ENCODE results near the gene UVSSA. TPM values are rescaled to one million over a fixed set of nuclear protein-coding genes. Genes with fewer than 3 reads are reported as not detected.
"Not testable (repeated sequence)": the region's sequence is repeated elsewhere in the genome, so short reads cannot be mapped to it uniquely, and the experiment has no call there.

The UVSSA gene
- total RNA-seq, 1 experiment from 2014 or later: 2.5 TPM

DNA sequence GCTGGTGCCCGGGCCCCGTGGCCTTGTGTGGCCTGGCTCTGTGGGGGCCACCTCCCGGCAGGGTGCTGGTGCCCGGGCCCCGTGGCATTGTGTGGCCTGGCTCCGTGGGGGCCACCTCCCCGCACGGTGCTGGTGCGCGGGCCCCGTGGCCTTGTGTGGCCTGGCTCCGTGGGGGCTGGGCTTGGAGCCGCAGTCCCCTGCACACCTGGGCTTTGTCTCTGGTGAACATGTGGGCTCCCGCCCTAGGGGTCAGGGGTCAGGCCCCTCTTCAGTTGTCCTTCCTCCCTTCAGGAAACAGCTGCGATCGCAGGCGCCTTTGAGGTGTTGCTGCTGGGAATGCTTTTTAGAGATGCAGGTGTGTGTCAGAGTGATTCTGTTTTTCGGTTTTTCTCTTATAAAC, 17.2 kb downstream of the UVSSA start:
- DNase-seq (ENCODE audit: low spot score): no peak

DNA sequence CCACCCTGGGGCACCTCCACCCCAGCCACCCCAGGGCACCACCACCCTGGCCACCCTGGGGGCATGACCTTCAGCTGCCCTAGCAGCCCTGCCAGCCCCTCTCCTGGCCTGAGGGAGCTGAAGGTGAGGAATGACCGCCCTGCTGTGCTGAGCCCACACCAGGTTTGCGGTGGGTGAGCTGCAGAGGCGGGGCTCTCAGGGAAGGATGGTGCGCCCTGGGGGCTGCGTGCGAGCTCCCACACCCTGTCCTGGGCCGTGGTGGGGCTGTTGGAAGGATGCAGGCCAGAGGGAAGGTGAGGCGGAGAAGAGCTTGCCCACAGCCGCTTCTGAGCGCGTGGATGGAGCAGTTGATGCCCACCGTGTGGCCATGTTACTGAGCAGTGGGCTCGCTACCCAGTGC, 17.7 kb downstream of the UVSSA start:
- no peak for DNase-seq (ENCODE audit: low spot score)

DNA sequence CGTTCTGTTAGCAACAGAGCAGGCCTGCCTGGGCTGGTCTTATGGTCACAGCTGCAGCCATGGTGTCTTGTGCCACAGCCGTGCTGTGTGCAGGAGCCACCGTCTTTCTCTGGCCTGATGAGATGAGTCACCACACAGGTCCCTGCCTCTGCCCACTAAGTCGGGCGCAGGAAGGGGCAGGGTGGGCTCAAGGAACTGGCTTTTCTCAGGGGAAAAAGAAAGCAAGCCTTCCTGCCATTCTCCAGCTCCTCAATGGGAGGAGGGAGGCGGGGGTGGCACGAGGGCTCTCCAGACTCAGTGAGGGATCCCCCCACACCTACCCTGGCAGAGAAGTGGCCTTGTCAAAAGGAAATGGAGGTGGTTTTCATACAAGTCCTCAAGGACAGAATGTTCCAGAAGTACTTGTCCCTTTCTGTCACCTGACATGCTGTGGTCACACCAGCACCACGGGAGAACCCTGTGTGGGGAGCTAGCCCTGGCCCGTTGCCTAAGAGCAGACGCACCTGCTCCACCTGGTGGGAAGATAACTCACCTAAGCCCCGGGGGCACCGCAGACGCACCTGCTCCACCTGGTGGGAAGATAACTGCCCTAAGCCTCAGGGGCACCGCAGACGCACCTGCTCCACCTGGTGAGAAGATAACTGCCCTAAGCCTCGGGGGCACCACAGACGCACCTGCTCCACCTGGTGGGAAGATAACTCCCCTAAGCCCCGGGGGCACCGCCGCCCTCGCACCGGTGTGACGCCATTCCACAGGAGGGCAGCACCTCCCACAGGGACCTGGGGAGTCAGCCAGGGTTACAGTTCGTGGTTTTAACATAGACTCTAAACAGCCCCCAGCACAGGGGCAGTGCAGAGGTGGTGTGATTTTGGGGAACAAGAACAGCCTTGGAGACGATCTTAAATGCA, 18.5 kb downstream of the UVSSA start:
- DNase-seq (ENCODE audit: low spot score): no peak

DNA sequence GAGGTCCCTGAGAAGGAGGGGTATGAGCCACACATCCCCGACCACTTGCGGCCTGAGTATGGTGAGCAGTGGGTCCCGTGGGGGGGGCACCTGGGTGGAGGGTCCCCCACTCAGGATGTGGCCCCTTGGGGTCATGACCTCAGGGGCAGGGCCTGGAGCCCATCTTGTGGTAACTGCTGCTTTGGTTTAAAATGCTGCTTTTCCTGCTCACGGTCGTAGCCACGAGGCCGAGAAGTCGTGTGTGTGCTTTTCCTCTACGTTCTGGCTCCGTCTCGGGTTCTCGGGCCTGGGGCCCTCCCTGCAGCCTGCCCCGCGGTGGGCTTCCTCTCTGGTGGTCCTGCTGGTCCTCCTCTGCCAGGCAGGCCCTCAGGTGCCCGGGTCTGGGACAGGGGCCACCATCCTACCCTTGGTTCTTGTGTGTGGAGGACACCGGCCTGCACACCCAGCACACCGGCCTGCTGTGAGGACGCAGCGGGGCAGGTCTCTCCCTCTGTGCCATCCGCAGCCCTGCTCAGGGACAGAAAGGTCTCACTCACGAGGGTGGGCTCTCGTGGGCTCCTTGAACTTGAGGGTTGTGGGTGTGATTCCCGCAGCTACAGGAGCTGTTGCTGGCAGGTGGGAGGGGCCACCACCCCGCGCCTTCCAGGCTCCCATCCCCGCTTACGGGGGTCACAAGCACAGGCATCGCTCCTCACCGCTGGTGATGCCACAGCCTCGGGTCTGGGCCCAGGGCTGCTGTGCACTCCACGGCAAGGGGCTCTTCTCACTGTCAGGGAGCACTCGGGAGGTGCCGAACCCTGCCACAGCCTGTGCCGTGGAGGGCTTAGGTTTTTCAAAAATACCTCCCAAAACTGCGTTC, 19.6 kb downstream of the UVSSA start:
- no peak for DNase-seq (ENCODE audit: low spot score)

DNA sequence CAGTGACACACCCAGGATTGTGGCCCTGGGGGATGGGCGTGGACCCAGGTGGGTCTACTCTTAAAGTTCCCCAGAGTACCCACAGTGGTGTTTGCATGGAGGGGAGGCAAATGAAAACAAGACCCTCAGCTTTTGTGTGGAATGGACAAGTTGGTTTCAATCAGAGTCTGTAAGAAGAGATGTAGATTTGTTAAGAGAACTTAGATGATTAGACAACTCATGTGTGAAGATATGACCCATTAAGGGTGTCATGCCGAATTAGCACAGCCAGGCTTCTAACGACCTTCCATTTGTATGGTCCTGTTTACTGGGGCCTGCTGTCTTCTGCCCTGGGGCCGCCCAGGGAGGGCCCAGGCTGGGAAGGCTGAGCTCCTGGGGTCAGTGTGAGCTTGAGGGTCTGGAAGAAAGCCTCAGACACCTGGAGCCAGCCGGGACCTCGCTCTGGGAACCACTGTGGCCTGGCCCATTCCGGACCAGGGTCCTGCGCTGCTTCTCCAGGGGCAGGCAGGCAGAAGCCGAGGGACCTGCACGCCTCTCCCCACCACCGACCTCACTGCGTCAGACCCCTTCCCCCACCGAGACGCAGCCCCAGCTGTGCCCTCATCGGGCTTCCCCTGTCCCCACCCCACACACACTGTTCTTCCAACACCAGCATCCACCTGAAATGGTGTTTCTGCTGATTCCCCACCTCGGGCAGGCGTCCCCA, 20.4 kb downstream of the UVSSA start:
- no peak for DNase-seq (ENCODE audit: low spot score)

DNA sequence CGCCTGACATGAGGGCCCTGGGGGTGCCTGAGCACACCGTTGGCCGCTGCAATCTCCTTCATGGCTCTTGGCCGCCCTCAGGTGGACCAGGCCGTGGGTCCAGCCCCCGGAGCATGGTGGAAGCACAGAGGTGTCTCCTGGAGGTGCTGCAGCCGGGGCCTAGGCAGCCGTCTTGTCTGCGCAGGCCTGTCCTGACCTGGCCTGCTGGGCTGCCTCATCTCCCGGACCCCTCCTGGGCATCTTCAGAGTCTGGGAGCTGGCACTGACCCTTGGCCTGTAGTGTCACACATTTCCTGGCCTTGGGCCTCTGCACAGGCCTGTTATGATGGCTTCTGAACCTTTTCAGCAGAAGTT, 20.9 kb downstream of the UVSSA start:
- DNase-seq (ENCODE audit: low spot score): no peak

DNA sequence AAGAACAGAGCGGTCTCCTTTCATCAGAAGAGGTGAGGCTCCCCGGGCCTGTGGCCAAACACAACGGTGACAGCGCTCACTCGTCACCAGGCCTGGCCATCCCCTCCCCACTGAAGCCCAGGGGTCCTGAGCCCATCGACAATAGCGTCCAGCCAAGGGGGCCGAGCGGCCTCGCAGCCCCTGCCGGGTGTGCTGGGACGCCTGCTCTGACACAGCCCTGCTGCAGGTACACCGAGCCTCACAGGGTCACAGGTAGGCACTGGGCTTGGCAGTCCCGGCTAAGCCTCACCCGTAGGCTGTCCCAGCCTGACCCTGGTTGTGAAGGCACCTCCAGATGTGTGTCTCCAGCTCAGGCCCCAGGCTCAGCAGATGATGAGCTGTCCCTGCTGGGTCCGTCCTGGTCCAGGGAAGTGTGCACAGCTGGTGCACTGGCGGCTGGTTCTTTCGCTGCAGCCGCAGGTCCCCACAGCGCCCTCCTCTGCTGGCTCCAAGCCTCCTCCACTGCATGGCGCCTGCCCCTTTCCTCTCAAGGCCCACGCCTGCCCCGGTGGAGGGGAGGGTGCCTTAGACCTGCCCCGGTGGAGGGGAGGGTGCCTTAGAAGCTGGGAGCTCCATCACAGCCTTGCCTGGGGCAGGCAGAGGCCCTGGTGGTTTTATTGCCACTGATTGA, 21.5 kb downstream of the UVSSA start:
- DNase-seq (ENCODE audit: low spot score): no peak

DNA sequence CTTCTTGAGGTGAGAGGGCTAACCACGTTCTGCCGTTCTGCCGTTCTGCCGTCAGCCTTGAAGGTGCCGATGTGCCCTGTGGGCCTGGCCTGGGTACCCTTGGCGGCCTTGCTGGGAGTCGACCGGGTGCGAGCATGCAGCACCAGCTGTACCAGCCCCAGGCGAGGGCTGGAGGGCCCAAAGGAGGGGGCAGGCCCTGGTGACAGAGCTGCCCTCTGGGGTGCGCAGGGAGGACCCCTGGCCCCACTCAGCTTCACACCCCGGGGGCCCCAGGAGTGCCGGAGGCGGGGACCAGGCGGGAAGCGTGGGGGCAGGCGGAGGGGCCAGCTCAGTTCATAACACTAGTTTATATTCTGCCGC, 22.1 kb downstream of the UVSSA start:
- DNase-seq (ENCODE audit: low spot score): no peak

DNA sequence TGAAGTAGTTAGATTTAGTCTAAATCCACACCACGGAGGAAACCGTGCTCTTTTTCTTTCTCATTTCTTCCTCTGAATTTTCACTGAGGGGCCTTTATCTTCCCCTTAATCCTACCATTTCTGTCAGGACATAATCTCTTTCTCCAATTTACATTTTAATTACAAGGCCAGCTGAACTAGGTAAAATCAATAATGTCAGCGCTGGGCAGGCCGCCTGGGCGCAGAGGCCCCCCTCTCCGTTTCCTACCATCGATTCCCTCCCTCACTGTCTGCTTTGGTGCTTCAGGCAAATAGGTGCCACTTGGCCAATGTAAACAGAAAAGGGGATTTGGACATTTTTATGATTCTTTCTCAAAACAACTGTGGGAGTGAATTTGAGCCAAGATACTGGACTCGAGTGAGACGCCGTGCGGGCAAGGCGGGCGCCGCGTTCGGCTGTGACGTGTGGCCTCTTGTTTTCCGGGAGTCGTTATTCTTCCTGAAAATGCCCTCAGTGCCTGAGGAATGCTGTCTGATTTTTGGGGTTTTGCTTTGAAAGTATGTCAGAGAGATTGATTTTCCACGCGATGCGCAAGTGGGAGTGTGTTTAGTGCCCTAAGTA, 22.6 kb downstream of the UVSSA start:
- no peak for DNase-seq (ENCODE audit: low spot score)

DNA sequence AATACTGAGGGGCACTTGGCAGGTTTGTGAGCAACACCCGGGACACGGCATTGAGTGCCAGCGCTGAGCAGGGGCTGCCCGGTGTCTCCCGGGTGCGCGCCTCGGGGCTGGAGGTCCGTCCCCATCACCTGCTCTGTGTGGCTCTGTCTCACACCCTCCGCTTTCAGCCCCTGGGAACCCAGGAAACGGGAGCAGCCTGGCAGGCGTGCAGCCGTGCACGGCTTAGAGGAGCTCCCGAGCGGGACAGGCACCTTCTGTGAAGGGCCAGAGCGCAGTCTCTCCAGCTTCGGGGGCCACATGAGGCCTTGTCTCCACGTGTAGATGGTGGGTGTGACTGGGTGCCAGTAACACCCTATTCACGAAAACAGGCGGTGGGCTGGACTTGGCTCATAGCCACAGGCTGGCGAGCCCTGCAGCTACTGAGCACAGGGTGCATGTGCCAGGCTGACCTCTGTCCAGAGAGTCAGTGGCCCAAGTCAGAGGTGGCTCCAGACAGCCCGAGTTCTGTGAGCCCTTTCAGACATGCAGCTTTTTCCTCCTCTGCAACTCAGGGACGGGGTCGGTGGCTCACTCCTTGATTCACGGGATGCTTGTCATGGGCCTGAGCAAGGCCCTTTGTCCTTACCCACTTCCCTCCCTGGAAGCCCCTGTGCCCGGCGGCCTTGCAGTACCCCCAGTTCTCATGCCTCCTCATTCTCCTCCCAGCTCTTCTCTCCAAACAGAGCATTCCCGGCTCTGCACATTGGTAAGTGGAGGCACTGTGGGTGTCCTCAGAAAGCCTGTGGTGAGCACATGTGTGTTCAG, 23.5 kb downstream of the UVSSA start:
- no peak for DNase-seq (ENCODE audit: low spot score)

DNA sequence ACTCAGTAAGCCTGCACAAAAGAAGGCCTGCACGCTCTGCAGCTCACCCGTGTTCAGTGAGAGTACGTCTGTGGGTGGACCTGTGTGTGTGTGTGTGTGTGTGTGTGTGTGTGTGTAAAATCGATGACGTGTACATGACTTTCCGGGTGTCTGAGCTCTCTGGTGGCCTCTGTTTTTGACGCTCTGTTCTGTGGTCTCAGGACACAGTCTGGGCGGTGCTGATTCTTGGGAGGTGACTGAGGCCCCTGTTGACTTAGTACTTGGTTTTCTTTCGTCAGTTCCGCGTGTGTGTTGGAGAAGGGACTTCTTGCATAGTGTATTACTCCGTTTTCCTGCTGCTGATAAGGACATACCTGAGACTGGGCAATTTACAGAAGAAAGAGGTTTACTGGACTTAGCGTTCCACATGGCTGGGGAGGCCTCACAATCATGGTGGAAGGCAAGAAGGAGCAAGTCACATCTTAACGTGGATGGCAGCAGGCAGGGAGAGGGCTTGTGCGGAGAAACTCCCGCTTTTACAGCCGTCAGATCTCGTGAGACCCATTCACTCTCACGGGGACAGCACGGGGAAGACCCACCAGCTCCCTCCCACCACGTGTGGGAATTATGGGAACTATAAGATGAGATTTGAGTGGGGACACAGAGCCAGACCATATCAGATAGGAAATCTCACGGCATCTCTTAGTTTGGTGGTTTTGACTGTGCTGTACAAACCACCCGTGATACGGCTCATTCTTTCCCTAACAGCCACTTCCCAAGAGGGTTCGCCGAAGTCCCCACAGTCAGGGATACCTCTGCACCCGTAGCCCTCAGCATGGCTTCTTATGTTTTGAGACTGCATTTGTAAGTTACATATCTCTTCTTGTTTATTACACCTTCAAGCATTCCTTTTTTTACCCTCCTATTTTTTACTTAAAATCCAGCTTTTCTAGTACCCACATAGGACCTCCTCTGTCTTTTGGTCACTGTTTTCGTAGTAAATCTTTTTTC, 24.5 kb downstream of the UVSSA start:
- no peak for DNase-seq (ENCODE audit: low spot score)

DNA sequence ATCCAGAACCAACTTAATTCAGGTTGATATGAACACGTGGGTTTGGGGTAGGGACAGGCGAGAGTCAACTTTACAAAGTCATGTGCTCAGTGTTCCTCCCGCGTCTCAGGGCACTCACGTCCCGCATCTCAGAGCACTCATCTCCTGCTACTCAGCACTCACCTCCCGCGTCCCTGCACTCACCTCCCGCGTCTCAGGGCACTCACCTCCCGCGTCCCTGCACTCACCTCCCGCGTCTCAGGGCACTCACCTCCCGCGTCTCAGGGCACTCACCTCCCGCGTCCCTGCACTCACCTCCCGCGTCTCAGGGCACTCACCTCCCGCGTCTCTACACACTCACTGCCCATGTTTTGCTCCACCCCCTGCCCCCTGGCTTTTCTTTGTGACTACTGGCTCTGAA, 25.6 kb downstream of the UVSSA start:
- DNase-seq (ENCODE audit: low spot score): not testable (repeated sequence)

DNA sequence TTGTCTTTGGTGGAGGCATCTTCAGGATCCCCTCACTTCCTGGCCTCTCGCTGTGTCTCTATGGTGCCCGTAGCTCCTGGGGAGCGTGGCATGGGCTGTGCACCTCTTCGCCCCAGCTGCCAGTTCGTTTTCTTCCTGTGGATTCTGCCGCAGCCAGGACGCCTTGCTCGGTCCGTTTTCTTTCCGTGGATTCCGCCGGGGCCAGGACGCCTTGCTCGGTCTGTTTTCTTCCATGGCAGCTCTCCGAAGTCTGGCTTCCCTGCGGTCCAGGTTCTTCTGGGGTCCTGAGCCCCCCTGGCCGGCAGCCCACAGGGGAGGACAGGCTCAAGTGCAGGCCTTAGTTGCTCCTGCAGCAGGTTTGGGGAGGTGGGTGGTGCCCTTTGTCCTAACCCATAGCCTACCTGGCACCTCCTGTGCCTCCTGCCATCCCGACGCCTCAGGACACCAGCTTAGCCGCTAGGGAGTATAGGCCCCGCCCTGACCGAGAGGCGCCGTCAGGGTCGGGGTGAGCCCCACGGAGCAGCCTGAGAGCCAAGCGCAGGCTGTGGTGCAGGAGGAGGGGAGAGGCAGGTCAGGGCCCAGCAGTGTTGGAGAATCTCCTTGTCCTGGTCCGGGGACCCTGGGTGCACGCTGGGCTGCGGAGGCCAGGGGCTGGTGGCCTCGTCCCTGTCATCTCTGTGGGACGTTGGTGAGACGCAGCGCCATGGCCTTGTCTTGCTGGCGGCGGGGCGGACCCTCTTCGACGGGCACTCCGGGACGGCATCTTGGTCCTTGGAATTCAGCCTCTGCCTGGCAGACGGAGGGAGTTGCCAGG, 27.1 kb downstream of the UVSSA start:
- DNase-seq (ENCODE audit: low spot score): no peak

DNA sequence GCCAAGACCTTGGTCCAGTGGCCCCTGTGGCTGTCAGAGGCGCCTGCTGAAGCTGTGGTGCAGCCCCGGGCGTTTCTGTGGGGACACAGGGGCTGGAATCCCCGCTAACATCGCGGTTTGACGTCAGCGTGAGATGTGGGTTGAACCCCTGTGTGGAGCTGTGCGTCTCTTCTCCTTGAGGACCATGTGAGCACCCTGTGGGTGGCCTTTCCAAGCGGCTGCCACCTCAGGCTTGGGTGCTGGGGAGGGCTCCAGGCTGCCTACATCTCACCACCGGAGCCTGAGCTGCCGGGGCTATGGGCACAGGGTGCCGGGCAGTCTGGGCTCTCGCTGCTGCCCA, 27.7 kb downstream of the UVSSA start:
- no peak for DNase-seq (ENCODE audit: low spot score)

DNA sequence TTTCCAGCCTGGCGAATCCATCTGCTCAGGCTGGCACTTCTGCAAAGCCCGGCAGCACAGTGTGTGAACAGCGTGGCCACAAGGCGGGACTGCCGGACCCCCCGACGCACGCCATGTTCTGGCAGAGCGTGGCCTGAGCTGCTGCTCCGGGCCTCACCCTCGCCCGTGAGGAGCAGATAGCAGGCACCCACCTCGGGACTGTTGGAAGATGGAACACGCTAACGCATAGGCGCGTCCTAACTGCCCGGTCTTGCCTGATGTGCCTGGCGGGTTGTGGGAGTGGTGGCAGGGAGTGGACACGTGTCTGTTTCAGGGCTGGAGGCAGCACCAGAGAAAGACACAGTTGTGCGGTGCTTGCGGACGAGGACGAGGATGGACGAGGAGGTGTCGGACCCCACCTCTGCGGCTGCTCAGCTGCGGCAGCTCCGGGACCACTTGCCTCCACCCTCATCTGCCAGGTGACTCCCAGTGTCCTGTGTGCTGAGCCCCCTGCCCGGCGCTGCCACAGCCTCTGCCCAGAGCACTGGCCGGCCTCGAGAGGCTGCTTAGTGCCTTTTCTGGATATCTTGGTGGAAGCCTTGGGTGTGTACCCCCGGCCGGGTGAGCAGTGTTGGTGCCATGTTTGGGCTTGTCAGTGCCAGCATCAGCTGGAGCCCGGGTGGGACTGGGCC, 28.2 kb downstream of the UVSSA start:
- no peak for DNase-seq (ENCODE audit: low spot score)

DNA sequence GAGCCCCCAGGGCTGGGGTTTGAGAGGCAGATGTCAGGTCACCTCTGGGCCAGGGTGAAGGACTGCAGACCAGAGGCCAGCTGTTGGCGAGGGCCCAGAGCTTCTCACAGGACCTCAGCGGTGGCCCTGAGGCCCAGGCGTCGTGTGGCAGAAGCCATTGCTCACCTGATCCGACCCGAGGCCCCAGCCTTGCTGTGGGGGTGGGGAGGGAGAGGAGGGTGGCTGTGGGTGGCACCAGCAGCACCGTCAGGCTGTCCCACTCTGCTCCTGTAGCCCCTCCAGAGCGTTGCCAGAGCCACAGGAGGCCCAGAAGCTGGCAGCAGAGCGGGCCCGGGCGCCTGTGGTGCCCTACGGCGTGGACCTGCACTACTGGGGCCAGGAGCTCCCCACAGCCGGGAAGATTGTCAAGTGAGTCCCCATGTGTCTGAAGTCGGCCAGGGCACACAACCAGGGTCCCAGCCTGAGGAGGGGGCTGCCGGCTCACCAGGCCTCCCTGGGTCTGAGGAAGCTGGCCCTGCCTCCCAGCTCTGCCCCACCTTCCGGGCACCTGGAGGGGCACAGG, 28.8 kb downstream of the UVSSA start:
- DNase-seq (ENCODE audit: low spot score): no peak

DNA sequence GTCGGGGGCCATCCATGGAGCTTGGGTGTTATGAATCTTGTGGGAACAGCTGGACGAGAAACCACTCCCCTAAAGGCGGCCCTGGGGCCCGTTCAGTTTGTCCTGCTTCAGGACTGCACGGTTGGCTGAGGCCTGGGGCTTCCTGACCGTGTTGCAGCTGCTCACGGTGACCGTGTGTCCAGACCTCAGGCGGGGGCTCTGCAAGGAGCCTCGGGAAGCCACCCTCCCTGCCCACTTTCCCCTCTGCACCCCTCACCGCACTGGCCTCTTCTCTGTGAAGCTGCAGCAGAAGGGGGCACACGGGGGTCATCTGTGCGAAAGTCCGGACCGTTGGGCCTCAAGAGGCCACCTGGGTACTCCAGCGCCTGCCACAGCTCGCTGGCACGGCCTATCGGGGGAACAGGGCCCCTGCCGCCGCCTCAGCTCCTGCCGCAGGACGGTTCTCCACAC, 29.4 kb downstream of the UVSSA start:
- DNase-seq (ENCODE audit: low spot score): no peak
